EL (cell line): ENCODE measurements around the gene IFT74.

Experiments
- DNase-seq: peaks from one replicate; pipeline ENCODE4 v3.0.0-alpha.2; 2016

The IFT74 gene

GRCh38 chr9:26955921-26956859 is at the start of gene IFT74:
Gene IFT74, plus strand, starts transcription at chr9:26956412. Its CDS starts 5,556 bp downstream, at chr9:26961968.
- peak; percentile 99 for DNase-seq

- no peak for DNase-seq
These were observed 43.0 kb upstream of the IFT74 start for GRCh38 chr9:26913138-26913668.

- DNase-seq, result no peak
These were observed 36.5 kb upstream of the IFT74 start for GRCh38 chr9:26919698-26920097.

- DNase-seq, result no peak
These were observed 30.6 kb upstream of the IFT74 start for GRCh38 chr9:26925609-26926008.

- no peak for DNase-seq
These were observed 27.2 kb upstream of the IFT74 start for GRCh38 chr9:26928902-26929495.

GRCh38 chr9:26935847-26936246 is 20.4 kb upstream of the IFT74 start:
- no peak for DNase-seq

GRCh38 chr9:26937816-26938371 is 18.3 kb upstream of the IFT74 start:
- DNase-seq, result no peak

- DNase-seq, result no peak
These were observed 16.1 kb upstream of the IFT74 start for GRCh38 chr9:26939955-26940711.

GRCh38 chr9:26940779-26941178 is 15.4 kb upstream of the IFT74 start:
- no peak for DNase-seq

GRCh38 chr9:26945591-26945990 is 10.6 kb upstream of the IFT74 start:
- no peak for DNase-seq

- DNase-seq, result peak; percentile 94
These were observed 9.2 kb upstream of the IFT74 start, which contains the start of gene PLAA for GRCh38 chr9:26946753-26947727. Gene PLAA, minus strand, starts transcription at chr9:26947242. Its CDS starts 197 bp downstream, at chr9:26947045.

- peak; percentile 15 for DNase-seq
These were observed 8.5 kb upstream of the IFT74 start for GRCh38 chr9:26947736-26948135.

- peak; percentile 30 for DNase-seq
These were observed 6.6 kb upstream of the IFT74 start for GRCh38 chr9:26949637-26950069.

GRCh38 chr9:26950521-26950920 is 5.7 kb upstream of the IFT74 start:
- DNase-seq, result peak; percentile 4

- no peak for DNase-seq
These were observed 4.4 kb upstream of the IFT74 start for GRCh38 chr9:26951794-26952193.

GRCh38 chr9:26954050-26954508 is 2.1 kb upstream of the IFT74 start:
- DNase-seq, result peak; percentile 33

- DNase-seq, result peak; percentile 32
These were observed 849 bp upstream of the IFT74 start for GRCh38 chr9:26955222-26955903.

- no peak for DNase-seq
These were observed 635 bp downstream of the IFT74 start for GRCh38 chr9:26956860-26957233.

GRCh38 chr9:26971721-26972120 is 15.5 kb downstream of the IFT74 start:
- DNase-seq, result no peak

- DNase-seq, result no peak
These were observed 17.8 kb downstream of the IFT74 start for GRCh38 chr9:26973989-26974388.

- DNase-seq, result no peak
These were observed 18.7 kb downstream of the IFT74 start for GRCh38 chr9:26974927-26975326.
